Fibroblast of lung (primary cell): ENCODE results near the gene USP46.

Source experiments
- CTCF ChIP-seq, 2 donors: IDR thresholded peaks in 1 of 2; conservative IDR thresholded peaks in 1 of 2; 1 replicate in 1 of 2; 2 replicates in 1 of 2; pipeline ENCODE4 v1.5.1; 2011 to 2012; ENCODE audit warnings: low read length in 2 of 2, control low read depth in 1 of 2, inconsistent platforms in 1 of 2, low read depth in 1 of 2, mild to moderate bottlenecking in 1 of 2
- EZH2 ChIP-seq: IDR thresholded peaks from 2 replicates; pipeline ENCODE4 v1.5.1; 2012; ENCODE audit warnings: low read length, control low read depth, mild to moderate bottlenecking; ENCODE audit errors: missing control alignments

GRCh38 chr4:52689096-52689495 lies 30.0 kb upstream of the USP46 start:
- TF ChIP-seq CTCF (conservative IDR thresholded peaks at IDR 0.05 in 1 of 2, IDR thresholded peaks at IDR 0.05 in 1 of 2; ENCODE audit: low read depth in 1 of 2, low read length in 2 of 2) = no peak
- no peak for TF ChIP-seq EZH2
